GM21576 (cell line): Measurements from ENCODE around the gene MAP2K5.
A peak's percentile ranks its signal among the peaks of the same experiment; 100 is the strongest.

Experiments used
- ATAC-seq: cut with Tn5 transposase; IDR thresholded peaks from one replicate; pipeline ENCODE4 v1.9.1; 2021; ENCODE audit warnings: mild to moderate bottlenecking, moderate library complexity; ENCODE audit not compliant: unreplicated experiment

The MAP2K5 gene

GRCh38 chr15:67746022-67746421, 203.5 kb downstream of the MAP2K5 start:
- no peak for ATAC-seq

- ATAC-seq = no peak
Measured at GRCh38 chr15:67746450-67746849, 203.9 kb downstream of the MAP2K5 start.

DNA sequence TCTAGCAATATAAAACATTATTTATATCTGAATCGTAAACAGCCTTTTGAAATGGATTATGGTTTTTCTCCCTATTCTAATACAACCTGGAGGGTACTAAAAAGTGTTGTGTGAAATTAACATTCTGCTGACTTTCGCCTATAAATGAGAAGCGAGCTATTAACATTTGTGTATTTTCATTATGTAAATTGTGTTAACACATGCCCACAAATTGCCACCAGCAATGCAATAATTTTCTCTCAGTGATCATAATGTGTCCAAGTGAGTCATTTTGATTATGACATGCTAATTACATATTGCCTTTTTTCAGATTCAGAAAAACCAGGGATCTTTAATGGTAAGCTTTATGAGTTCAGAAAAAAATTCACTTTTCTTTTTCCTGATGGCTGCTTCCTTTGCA, 205.4 kb downstream of the MAP2K5 start:
- ATAC-seq = no peak

DNA sequence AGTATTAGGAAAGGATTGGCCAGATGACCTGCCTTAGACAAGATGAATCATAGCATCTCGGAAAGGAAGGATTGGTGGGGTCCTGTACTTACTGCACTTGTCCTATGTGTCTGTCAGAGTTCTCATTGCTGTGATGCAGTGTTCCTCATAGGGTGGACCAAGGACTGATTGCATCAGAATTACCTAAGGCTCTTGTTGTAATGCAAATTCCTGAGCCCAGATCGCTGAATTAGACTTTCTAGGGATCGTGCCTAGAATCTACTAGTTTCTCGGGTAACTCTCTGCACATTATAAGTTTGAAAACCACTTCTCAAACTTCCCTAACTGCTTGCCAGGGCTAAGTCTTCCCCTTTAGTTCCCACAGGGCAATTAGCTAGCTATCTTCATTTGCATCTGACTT, 207.9 kb downstream of the MAP2K5 start:
- ATAC-seq = no peak

DNA sequence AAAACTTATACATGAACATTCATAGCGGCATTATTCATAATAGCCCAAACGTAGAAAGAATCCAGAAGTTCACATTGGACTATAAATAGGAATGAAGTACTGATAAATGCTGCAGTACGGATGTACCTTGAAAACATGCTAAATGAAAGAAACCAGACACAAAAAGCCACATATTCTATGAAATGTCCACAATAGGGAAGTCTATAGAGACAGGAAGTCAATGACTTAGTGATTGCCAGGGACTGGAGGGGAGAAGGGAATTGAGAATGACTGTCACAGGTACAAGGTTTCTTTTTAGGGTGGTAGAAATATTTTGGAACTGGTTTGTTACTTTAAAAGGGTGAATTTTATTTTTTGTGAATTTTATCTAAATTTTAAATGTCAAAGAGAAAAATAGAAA, 211.4 kb downstream of the MAP2K5 start:
- ATAC-seq = no peak

DNA sequence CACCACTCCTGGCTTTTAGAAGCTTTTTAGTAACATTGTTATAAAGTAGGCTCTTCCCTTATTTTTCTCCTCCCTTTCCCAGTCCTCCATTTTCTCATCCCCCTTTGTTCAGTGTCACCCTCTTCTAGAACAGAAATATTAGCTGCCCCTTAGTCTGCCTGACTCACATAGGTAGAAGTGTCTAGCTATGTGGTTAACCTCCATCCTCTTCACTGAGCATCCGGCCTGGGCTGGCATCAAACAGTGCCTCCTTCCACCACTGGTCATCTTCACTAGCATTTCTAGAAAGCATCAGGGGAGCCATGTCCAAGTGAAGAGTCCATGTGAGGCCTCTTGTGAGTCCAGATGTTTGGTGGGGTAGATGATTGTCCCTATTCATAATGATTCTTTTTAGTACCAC, 212.8 kb downstream of the MAP2K5 start:
- no peak for ATAC-seq

DNA sequence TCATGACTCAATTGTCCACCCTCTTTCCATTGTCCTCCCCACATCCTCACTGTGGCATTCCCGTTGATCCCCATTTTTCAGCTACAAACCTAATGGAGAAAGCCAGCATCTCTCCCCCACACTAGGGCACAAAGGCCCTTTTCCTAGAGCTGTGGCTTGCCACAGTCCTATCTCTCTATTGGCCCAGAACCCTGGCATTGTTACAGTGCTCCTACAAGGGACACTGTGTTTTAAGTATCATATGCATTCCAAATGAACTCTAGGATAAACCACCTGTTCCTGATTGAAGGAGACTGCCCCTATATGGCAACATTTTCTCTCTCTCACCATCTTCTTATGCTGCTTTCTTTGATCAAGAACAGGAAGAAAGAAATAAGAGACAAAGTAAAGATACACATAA, 213.4 kb downstream of the MAP2K5 start:
- ATAC-seq = no peak

DNA sequence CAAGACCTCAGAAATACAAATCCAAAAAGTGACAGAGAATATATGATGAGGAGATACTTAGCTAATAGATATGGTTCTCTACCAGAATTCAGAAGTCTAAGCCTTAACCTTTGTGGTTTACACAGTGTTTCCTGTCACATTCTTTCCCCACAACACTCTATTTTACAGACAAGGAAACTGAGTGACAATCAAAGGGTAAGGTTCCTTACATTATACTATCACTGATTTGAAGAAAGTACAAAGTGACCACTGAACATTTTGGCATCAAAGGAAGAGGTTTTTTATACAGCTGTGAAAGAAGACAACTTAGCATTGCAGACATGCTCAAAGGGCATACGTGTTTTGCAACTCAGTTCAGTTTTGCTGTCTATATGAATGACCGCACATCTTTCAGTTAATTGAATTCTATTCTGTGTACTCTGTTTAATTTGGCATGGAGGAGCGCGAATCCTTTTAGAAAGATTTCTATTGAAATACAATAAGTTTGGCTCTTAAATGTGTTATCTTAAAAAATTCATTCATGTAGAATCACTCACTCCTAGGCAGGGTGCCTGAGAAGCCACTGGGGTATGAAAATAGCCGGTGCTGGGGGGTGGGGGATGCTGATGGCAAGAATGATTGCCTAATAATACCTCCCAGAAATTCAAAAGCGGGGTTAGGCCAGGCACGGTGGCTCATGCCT, 216.3 kb downstream of the MAP2K5 start:
- ATAC-seq = no peak

- no peak for ATAC-seq
Measured at GRCh38 chr15:67760901-67761300, 218.4 kb downstream of the MAP2K5 start.

DNA sequence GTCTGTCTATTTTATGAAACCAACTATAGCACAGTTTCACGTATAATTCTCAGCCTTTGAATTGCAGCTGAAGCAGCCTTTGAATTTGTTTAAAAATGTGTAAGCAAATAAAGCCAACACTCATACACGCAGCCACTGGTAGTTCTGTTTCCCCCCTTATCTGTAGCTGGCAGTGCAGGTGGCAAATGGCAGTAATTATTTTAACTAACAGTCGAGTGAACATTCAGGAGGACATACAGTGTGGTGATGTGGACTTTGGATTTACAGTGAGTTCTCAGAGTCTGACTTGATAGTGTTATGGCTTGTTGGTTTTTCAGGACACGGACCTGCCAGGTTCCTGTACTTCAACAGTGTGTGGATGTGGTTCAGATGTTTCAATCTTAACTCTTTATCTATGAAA, 218.8 kb downstream of the MAP2K5 start:
- no peak for ATAC-seq

GRCh38 chr15:67762610-67763368, 220.3 kb downstream of the MAP2K5 start:
- ATAC-seq = peak; percentile 91

- ATAC-seq = no peak
Measured at GRCh38 chr15:67765701-67766100, 223.2 kb downstream of the MAP2K5 start.

DNA sequence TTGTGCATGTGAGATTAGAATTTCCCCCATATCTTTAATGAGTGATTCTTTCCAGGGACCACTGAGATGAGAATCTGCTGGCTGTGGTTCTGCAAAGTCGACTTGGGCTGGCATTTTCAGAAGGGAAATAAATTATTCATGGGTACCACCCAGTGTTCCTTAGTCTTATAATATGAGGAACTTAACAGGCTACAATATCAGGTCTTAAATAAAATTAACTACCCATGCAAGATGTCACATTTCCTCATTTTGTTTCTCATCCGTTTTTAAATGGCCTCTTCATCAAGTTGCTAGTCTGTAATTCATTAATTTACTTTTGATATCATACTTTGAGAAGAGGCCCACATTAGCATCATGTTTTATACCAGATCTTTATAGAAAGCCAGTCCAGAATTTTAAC, 224.5 kb downstream of the MAP2K5 start:
- no peak for ATAC-seq

GRCh38 chr15:67768313-67768977, 225.9 kb downstream of the MAP2K5 start:
- no peak for ATAC-seq

DNA sequence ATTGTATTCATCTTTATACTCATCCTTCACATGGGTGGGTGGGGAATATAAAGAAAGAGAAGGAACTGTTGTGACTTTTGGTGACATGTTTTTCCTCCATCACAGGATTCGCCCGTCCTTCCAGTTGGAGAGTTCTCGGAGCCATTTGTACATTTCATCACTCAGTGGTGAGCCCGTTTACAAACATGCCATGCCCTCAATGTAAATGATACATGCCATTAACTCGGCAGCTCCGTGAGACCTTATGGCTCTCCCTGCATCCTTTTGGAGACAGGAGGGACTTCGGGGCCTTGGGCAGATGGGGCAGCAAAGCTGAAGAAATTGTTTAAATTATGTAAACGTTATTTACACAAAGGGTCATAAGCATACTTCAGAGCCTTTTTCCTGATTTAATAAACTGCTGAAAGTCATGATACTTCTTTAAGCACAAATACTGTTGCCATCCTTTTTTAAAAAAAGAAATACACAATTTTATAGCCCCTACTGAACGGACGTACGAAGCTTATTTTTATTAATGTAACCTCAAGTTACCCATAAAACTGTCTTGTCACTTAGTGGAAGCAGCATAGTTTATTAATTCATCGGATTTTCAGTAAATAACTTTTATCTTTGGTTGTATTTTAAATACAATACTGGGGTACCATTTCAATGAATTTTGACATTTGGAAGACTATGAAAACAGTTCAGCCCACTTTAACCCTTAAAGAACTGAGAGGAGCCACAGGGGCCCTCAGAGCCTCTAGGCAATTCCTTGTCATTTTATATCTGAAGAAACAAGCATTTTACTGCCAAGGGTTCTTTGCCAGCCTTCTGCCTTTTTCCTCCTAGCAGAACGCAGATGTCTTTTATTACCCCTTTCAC, 227.2 kb downstream of the MAP2K5 start:
- ATAC-seq = no peak

- no peak for ATAC-seq
Measured at GRCh38 chr15:67770358-67770628, 227.8 kb downstream of the MAP2K5 start.

DNA sequence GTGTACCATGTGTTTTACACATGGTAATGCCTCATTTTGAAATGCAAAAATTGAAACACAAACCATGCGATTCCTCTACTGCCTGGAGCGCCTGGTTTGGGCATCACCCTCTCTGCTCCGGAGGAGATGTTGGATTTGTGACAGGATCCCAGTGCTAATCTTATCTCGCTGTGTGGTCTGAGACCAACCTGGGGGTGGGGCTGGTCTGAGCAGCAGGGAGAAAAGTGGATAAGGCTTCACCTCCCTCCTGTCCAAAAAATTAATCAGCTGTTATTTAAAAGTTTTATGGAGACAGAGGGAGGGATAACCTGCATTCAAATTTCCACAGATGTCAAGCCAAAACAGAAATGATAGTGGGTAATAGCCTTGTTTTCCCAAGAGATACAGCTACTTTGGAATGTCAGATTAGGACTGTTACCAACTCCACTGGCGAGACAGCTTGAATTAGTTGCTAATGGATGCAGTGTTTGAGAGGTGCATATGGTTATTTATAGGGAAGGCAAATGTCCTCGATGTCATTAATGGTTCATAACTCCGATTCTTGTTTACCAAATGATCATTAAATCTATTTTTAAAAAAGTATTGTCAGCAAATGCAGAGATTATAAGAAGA, 228.8 kb downstream of the MAP2K5 start:
- ATAC-seq = no peak

GRCh38 chr15:67774626-67775025, 232.1 kb downstream of the MAP2K5 start:
- ATAC-seq = no peak

GRCh38 chr15:67775250-67775649, 232.7 kb downstream of the MAP2K5 start:
- ATAC-seq = no peak

DNA sequence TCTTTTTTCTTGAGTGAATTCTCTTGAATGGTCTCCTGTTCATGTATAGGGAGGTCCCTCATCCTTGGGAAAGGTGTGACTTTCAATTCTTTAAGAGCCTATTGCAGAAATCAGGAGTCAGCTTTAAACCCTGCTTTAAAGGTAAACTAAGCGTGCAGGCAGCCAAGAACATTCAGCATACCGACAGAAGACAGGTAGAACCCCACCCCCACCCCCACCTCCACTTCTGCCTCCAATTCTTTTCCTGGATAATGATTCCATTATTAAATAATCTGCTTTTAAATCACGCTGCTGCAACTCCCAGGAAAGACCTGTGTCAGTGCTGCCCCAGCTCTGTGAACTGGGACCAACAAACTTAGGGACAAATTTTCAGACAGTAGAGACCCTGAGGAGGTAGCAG, 233.5 kb downstream of the MAP2K5 start:
- no peak for ATAC-seq

GRCh38 chr15:67776600-67776999, 234.1 kb downstream of the MAP2K5 start:
- no peak for ATAC-seq
